GM19025 (cell line): ENCODE measurements around the gene ROR2.

ENCODE experiments used
- ATAC-seq: cut with Tn5 transposase; IDR thresholded peaks from one replicate; pipeline ENCODE4 v1.9.1; 2021; ENCODE audit warnings: mild to moderate bottlenecking, low read depth, moderate library complexity; ENCODE audit not compliant: unreplicated experiment

The ROR2 gene

GRCh38 chr9:91515074-91515687 lies 434.8 kb downstream of the ROR2 start:
- ATAC-seq, result peak; percentile 49
